ENCODE data around the gene TMEM253. TPM values are rescaled to one million over a fixed set of nuclear protein-coding genes. Genes with fewer than 3 reads are reported as not detected.

TMEM253 gene
- total RNA-seq, 1 donor from 2014 or later, result not detected

GRCh38 chr14:21075719-21076437, 25.0 kb upstream of the TMEM253 start:
- H3K9me3 Mint-ChIP-seq, result no peaks in the 10 kb centered on the region
- peaks cover 15% of the 10 kb centered on the region for H3K4me1 Mint-ChIP-seq (ENCODE audit: low read depth)
- no peak for DNase-seq (ENCODE audit: low spot score)
- no peak overlapping the region for H3K27ac Mint-ChIP-seq
- H3K36me3 Mint-ChIP-seq (ENCODE audit: low read depth), result no peaks in the 10 kb centered on the region
- H3K4me3 Mint-ChIP-seq (ENCODE audit: low read depth), result no peak overlapping the region
- H3K27me3 Mint-ChIP-seq (ENCODE audit: low read depth), result peaks cover 34% of the 10 kb centered on the region
- intact Hi-C loops (cut with micrococcal nuclease), result no loop called here

GRCh38 chr14:21077672-21078071, 23.2 kb upstream of the TMEM253 start:
- H3K36me3 Mint-ChIP-seq (ENCODE audit: low read depth), result no peaks in the 10 kb centered on the region
- intact Hi-C loops (cut with micrococcal nuclease), result no loop called here
- H3K27me3 Mint-ChIP-seq (ENCODE audit: low read depth), result peaks cover 16% of the 10 kb centered on the region
- no peak overlapping the region for H3K4me3 Mint-ChIP-seq (ENCODE audit: low read depth)
- no peaks in the 10 kb centered on the region for H3K4me1 Mint-ChIP-seq (ENCODE audit: low read depth)
- no peak overlapping the region for H3K27ac Mint-ChIP-seq
- no peak for DNase-seq (ENCODE audit: low spot score)
- H3K9me3 Mint-ChIP-seq, result no peaks in the 10 kb centered on the region

GRCh38 chr14:21078287-21078686, 22.6 kb upstream of the TMEM253 start:
- DNase-seq (ENCODE audit: low spot score), result no peak
- Mint-ChIP-seq H3K9me3 (no peaks in the 10 kb centered on the region), H3K27ac (no peak overlapping the region), H3K36me3 (ENCODE audit: low read depth) (no peaks in the 10 kb centered on the region), H3K4me3 (ENCODE audit: low read depth) (no peak overlapping the region), H3K27me3 (ENCODE audit: low read depth) (peaks cover 11% of the 10 kb centered on the region), H3K4me1 (ENCODE audit: low read depth) (no peaks in the 10 kb centered on the region)
- intact Hi-C loops (cut with micrococcal nuclease), result no loop called here

- no peak for DNase-seq (ENCODE audit: low spot score)
- no peak overlapping the region for H3K4me3 Mint-ChIP-seq (ENCODE audit: low read depth)
Observed at GRCh38 chr14:21078726-21079125, 22.1 kb upstream of the TMEM253 start.

GRCh38 chr14:21081521-21082142, 19.2 kb upstream of the TMEM253 start:
- Mint-ChIP-seq H3K4me3 (ENCODE audit: low read depth) (no peak overlapping the region), H3K9me3 (no peaks in the 10 kb centered on the region), H3K27me3 (ENCODE audit: low read depth) (peaks cover 4% of the 10 kb centered on the region), H3K4me1 (ENCODE audit: low read depth) (peaks cover 3% of the 10 kb centered on the region), H3K27ac (no peak overlapping the region), H3K36me3 (ENCODE audit: low read depth) (no peaks in the 10 kb centered on the region)
- DNase-seq (ENCODE audit: low spot score), result no peak
- intact Hi-C loops (cut with micrococcal nuclease), result no loop called here

More at GRCh38 chr14:21078726-21079125, 22.1 kb upstream of the TMEM253 start:
- no peaks in the 10 kb centered on the region for H3K9me3 Mint-ChIP-seq
- no peak overlapping the region for H3K27ac Mint-ChIP-seq
- intact Hi-C loops (cut with micrococcal nuclease), result no loop called here
- no peaks in the 10 kb centered on the region for H3K36me3 Mint-ChIP-seq (ENCODE audit: low read depth)
- H3K4me1 Mint-ChIP-seq (ENCODE audit: low read depth), result no peaks in the 10 kb centered on the region
- H3K27me3 Mint-ChIP-seq (ENCODE audit: low read depth), result peaks cover 7% of the 10 kb centered on the region

- Mint-ChIP-seq H3K4me3 (ENCODE audit: low read depth) (no peak overlapping the region), H3K27ac (no peak overlapping the region), H3K9me3 (no peaks in the 10 kb centered on the region), H3K36me3 (ENCODE audit: low read depth) (no peaks in the 10 kb centered on the region), H3K4me1 (ENCODE audit: low read depth) (peaks cover 9% of the 10 kb centered on the region), H3K27me3 (ENCODE audit: low read depth) (peaks cover 4% of the 10 kb centered on the region)
- intact Hi-C loops (cut with micrococcal nuclease), result no loop called here
- DNase-seq (ENCODE audit: low spot score), result no peak
Observed at GRCh38 chr14:21083565-21084325, 17.1 kb upstream of the TMEM253 start.

GRCh38 chr14:21084396-21084795, 16.5 kb upstream of the TMEM253 start:
- no peak for DNase-seq (ENCODE audit: low spot score)
- Mint-ChIP-seq H3K4me3 (ENCODE audit: low read depth) (no peak overlapping the region), H3K27ac (no peak overlapping the region), H3K27me3 (ENCODE audit: low read depth) (no peaks in the 10 kb centered on the region), H3K9me3 (no peaks in the 10 kb centered on the region), H3K4me1 (ENCODE audit: low read depth) (peaks cover 10% of the 10 kb centered on the region), H3K36me3 (ENCODE audit: low read depth) (no peaks in the 10 kb centered on the region)
- intact Hi-C loops (cut with micrococcal nuclease), result no loop called here

GRCh38 chr14:21084998-21085853, 15.6 kb upstream of the TMEM253 start:
- intact Hi-C loops (cut with micrococcal nuclease), result no loop called here
- no peak overlapping the region for H3K27ac Mint-ChIP-seq

GRCh38 chr14:21086908-21087293, 14.0 kb upstream of the TMEM253 start:
- Mint-ChIP-seq H3K4me1 (ENCODE audit: low read depth) (peaks cover 10% of the 10 kb centered on the region), H3K4me3 (ENCODE audit: low read depth) (no peak overlapping the region), H3K36me3 (ENCODE audit: low read depth) (peaks cover 5% of the 10 kb centered on the region), H3K27ac (no peak overlapping the region), H3K9me3 (no peaks in the 10 kb centered on the region), H3K27me3 (ENCODE audit: low read depth) (no peaks in the 10 kb centered on the region)
- intact Hi-C loops (cut with micrococcal nuclease), result loop anchor here (1.0 kb wide), 1 partner anchor 16 kb away; no protein-coding TSS in a partner anchor
- DNase-seq (ENCODE audit: low spot score), result no peak

More at GRCh38 chr14:21084998-21085853, 15.6 kb upstream of the TMEM253 start:
- H3K9me3 Mint-ChIP-seq, result no peaks in the 10 kb centered on the region
- no peaks in the 10 kb centered on the region for H3K27me3 Mint-ChIP-seq (ENCODE audit: low read depth)
- no peaks in the 10 kb centered on the region for H3K36me3 Mint-ChIP-seq (ENCODE audit: low read depth)
- H3K4me3 Mint-ChIP-seq (ENCODE audit: low read depth), result no peak overlapping the region
- DNase-seq (ENCODE audit: low spot score), result no peak
- H3K4me1 Mint-ChIP-seq (ENCODE audit: low read depth), result peaks cover 10% of the 10 kb centered on the region

- Mint-ChIP-seq H3K4me3 (ENCODE audit: low read depth) (no peak overlapping the region), H3K36me3 (ENCODE audit: low read depth) (peaks cover 7% of the 10 kb centered on the region), H3K9me3 (no peaks in the 10 kb centered on the region), H3K27me3 (ENCODE audit: low read depth) (no peaks in the 10 kb centered on the region), H3K27ac (no peak overlapping the region), H3K4me1 (ENCODE audit: low read depth) (peaks cover 10% of the 10 kb centered on the region)
- peak; percentile 71 for DNase-seq (ENCODE audit: low spot score)
- intact Hi-C loops (cut with micrococcal nuclease), result loop anchor here (1.0 kb wide), 1 partner anchor 16 kb away; no protein-coding TSS in a partner anchor
Observed at GRCh38 chr14:21087294-21088091, 13.4 kb upstream of the TMEM253 start.

- Mint-ChIP-seq H3K4me3 (ENCODE audit: low read depth) (no peak overlapping the region), H3K9me3 (no peaks in the 10 kb centered on the region), H3K27ac (peak overlapping the region; percentile 40), H3K27me3 (ENCODE audit: low read depth) (peaks cover 5% of the 10 kb centered on the region), H3K36me3 (ENCODE audit: low read depth) (peaks cover 8% of the 10 kb centered on the region), H3K4me1 (ENCODE audit: low read depth) (peaks cover 13% of the 10 kb centered on the region)
- intact Hi-C loops (cut with micrococcal nuclease), result no loop called here
- DNase-seq (ENCODE audit: low spot score), result no peak
Observed at GRCh38 chr14:21088687-21089086, 12.2 kb upstream of the TMEM253 start.

- no peaks in the 10 kb centered on the region for H3K9me3 Mint-ChIP-seq
- peaks cover 5% of the 10 kb centered on the region for H3K27me3 Mint-ChIP-seq (ENCODE audit: low read depth)
- no peak for DNase-seq (ENCODE audit: low spot score)
- H3K4me3 Mint-ChIP-seq (ENCODE audit: low read depth), result no peak overlapping the region
- intact Hi-C loops (cut with micrococcal nuclease), result no loop called here
- H3K27ac Mint-ChIP-seq, result no peak overlapping the region
- H3K36me3 Mint-ChIP-seq (ENCODE audit: low read depth), result peaks cover 8% of the 10 kb centered on the region
- H3K4me1 Mint-ChIP-seq (ENCODE audit: low read depth), result peaks cover 13% of the 10 kb centered on the region
Observed at GRCh38 chr14:21089271-21089670, 11.6 kb upstream of the TMEM253 start.
